HL-60 (cell line): ENCODE data around the gene ABCD1.

Source experiments
- POLR2AphosphoS5 ChIP-seq: IDR thresholded peaks from 2 replicates; pipeline ENCODE4 v1.6.1; 2012; ENCODE audit warnings: low read depth
- SPI1 ChIP-seq: IDR thresholded peaks from 2 replicates; pipeline ENCODE4 v1.6.1; 2012; ENCODE audit warnings: low read depth, mild to moderate bottlenecking, borderline replicate concordance
- TF ChIP-seq, protein P1 (sequence below): IDR thresholded peaks from one replicate; pipeline ENCODE4 v1.5.1; 2011; ENCODE audit warnings: low read length, control low read depth, inconsistent platforms; ENCODE audit not compliant: insufficient read depth
- TF ChIP-seq, protein P2 (sequence below): IDR thresholded peaks from 2 replicates; pipeline ENCODE4 v1.6.1; 2012; ENCODE audit warnings: low read depth; ENCODE audit not compliant: insufficient replicate concordance

- TF ChIP-seq, protein P1, sequence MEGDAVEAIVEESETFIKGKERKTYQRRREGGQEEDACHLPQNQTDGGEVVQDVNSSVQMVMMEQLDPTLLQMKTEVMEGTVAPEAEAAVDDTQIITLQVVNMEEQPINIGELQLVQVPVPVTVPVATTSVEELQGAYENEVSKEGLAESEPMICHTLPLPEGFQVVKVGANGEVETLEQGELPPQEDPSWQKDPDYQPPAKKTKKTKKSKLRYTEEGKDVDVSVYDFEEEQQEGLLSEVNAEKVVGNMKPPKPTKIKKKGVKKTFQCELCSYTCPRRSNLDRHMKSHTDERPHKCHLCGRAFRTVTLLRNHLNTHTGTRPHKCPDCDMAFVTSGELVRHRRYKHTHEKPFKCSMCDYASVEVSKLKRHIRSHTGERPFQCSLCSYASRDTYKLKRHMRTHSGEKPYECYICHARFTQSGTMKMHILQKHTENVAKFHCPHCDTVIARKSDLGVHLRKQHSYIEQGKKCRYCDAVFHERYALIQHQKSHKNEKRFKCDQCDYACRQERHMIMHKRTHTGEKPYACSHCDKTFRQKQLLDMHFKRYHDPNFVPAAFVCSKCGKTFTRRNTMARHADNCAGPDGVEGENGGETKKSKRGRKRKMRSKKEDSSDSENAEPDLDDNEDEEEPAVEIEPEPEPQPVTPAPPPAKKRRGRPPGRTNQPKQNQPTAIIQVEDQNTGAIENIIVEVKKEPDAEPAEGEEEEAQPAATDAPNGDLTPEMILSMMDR: no peak
- TF ChIP-seq, protein P2, sequence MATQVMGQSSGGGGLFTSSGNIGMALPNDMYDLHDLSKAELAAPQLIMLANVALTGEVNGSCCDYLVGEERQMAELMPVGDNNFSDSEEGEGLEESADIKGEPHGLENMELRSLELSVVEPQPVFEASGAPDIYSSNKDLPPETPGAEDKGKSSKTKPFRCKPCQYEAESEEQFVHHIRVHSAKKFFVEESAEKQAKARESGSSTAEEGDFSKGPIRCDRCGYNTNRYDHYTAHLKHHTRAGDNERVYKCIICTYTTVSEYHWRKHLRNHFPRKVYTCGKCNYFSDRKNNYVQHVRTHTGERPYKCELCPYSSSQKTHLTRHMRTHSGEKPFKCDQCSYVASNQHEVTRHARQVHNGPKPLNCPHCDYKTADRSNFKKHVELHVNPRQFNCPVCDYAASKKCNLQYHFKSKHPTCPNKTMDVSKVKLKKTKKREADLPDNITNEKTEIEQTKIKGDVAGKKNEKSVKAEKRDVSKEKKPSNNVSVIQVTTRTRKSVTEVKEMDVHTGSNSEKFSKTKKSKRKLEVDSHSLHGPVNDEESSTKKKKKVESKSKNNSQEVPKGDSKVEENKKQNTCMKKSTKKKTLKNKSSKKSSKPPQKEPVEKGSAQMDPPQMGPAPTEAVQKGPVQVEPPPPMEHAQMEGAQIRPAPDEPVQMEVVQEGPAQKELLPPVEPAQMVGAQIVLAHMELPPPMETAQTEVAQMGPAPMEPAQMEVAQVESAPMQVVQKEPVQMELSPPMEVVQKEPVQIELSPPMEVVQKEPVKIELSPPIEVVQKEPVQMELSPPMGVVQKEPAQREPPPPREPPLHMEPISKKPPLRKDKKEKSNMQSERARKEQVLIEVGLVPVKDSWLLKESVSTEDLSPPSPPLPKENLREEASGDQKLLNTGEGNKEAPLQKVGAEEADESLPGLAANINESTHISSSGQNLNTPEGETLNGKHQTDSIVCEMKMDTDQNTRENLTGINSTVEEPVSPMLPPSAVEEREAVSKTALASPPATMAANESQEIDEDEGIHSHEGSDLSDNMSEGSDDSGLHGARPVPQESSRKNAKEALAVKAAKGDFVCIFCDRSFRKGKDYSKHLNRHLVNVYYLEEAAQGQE: no peak
- no peak for TF ChIP-seq POLR2AphosphoS5
- TF ChIP-seq SPI1: no peak
These were observed 52.8 kb downstream of the ABCD1 start for GRCh38 chrX:153777261-153778090.
